D721Med (cell line): ENCODE measurements around the gene ZNF865.

Experiments
- DNase-seq: peaks from one replicate; pipeline ENCODE4 v3.0.0; 2011; ENCODE audit warnings: low spot score; ENCODE audit not compliant: insufficient read length
- FAIRE-seq: peaks from 2 replicates; lab custom pipeline; 2011; peaks lifted over from hg19 to GRCh38; lab: Jason Lieb, UNC
- TF ChIP-seq, protein P1 (sequence below): IDR thresholded peaks from 2 replicates; pipeline ENCODE4 v1.5.1; 2012; ENCODE audit warnings: mild to moderate bottlenecking, control low read depth; ENCODE audit not compliant: insufficient read depth; ENCODE audit errors: missing control alignments

ZNF865 gene

GRCh38 chr19:55640043-55640576, 34.7 kb downstream of the ZNF865 start:
- DNase-seq (no peak), FAIRE-seq (no peak)
- TF ChIP-seq, protein P1, sequence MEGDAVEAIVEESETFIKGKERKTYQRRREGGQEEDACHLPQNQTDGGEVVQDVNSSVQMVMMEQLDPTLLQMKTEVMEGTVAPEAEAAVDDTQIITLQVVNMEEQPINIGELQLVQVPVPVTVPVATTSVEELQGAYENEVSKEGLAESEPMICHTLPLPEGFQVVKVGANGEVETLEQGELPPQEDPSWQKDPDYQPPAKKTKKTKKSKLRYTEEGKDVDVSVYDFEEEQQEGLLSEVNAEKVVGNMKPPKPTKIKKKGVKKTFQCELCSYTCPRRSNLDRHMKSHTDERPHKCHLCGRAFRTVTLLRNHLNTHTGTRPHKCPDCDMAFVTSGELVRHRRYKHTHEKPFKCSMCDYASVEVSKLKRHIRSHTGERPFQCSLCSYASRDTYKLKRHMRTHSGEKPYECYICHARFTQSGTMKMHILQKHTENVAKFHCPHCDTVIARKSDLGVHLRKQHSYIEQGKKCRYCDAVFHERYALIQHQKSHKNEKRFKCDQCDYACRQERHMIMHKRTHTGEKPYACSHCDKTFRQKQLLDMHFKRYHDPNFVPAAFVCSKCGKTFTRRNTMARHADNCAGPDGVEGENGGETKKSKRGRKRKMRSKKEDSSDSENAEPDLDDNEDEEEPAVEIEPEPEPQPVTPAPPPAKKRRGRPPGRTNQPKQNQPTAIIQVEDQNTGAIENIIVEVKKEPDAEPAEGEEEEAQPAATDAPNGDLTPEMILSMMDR = peak; percentile 61

GRCh38 chr19:55640577-55641425, 35.4 kb downstream of the ZNF865 start, which contains the start of gene ZNF580:
ZNF580 (plus strand) TSS chr19:55641002; CDS start chr19:55642509, 1,507 bp downstream.
- DNase-seq (peak; percentile 79), FAIRE-seq (no peak)
- TF ChIP-seq, protein P1 = no peak

- no peak for DNase-seq
- TF ChIP-seq, protein P1 = no peak
- FAIRE-seq = no peak
Measured at GRCh38 chr19:55641426-55642152, 36.1 kb downstream of the ZNF865 start.

GRCh38 chr19:55642153-55643002, 36.9 kb downstream of the ZNF865 start:
- no peak for DNase-seq
- no peak for FAIRE-seq
- TF ChIP-seq, protein P1 = no peak

GRCh38 chr19:55643003-55643886, 37.8 kb downstream of the ZNF865 start, which contains the start of gene ZNF581:
ZNF581 (plus strand) TSS chr19:55643649; CDS start chr19:55644572, 923 bp downstream.
- DNase-seq = peak; percentile 86

More at GRCh38 chr19:55643003-55643886, 37.8 kb downstream of the ZNF865 start, which contains the start of gene ZNF581:
- FAIRE-seq = no peak
- TF ChIP-seq, protein P1 = no peak
